ENCODE data around the gene ATP2B1.

- TF ChIP-seq ZNF274 (IDR thresholded peaks at IDR 0.05; ENCODE audit: low read depth, low read length) = no peak
- TF ChIP-seq YY1 (IDR thresholded peaks at IDR 0.05; ENCODE audit: insufficient read depth, insufficient read length) = no peak
- no peak for TF ChIP-seq SUZ12 (IDR thresholded peaks at IDR 0.05; ENCODE audit: extremely low read depth, insufficient read depth, insufficient read length)
Measured at GRCh38 chr12:89707703-89708564, 704 bp downstream of the ATP2B1 start.
